OCI-LY3 (cell line): ENCODE data around the gene CAMK2D.

Source experiments
- CTCF ChIP-seq: fragments of 200-600, 300-600 bp; sonication (generic); IDR thresholded peaks from 2 replicates; pipeline ENCODE4 v1.5.1; 2014; ENCODE audit warnings: antibody characterized with exemption, low read length, low read depth
- EZH2phosphoT487 ChIP-seq: fragments of 200-600 bp; shearing (Covaris generic); IDR thresholded peaks from 2 replicates; pipeline ENCODE4 v1.6.1; 2018; ENCODE audit warnings: antibody characterized with exemption, mixed run types, low read depth

- TF ChIP-seq CTCF (no peak), EZH2phosphoT487 (no peak)
Observed at GRCh38 chr4:113450295-113451080, 311.1 kb downstream of the CAMK2D start.
